ENCODE results near the gene FER.
A peak's percentile ranks its signal among the peaks of the same experiment; 100 is the strongest.
"Not testable (repeated sequence)": the region's sequence is repeated elsewhere in the genome, so short reads cannot be mapped to it uniquely, and the experiment has no call there.

FER gene

DNA sequence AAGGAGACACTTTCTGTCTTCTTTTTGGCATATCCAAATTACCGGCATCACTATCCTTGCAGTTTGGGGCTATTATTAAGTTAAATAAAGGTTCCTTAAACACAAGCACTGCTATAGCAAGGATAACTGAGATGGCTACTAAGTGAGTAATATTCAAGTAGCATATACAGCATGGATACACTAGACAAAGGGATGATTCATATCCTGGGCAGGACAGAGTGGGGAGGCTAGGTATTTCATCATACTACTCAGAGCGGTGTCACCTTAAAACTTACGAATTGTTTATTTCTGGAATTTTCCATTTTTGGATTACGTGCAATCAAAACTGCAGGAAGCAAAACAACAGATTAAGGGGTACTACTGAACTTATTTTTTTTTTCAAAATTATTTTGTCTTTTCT lies 54.1 kb downstream of the FER start:
- H3K27ac ChIP-seq (ENCODE audit: low read length) = no peak overlapping the region

DNA sequence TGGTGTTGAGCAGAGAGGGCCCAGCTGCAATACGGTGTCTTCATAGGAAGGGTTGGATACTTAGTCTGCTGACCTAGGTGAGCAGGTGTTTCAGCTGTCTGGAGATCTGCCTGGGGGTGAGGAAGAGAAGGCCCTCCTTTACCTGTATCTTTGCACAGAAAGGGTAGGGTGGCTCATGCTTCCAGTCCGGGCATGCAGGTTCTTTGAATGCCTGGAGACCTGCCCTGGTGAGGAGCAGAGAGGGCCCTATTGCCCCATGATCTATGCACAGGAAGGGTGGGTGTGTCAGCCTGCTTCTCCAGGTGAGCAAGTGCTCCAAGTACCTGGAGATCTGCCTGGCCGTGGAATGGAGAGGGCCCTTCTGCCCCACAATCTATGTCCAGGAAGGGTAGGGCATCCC lies 63.0 kb downstream of the FER start:
- no peak overlapping the region for H3K4me3 ChIP-seq (ENCODE audit: low read length)

More for the DNA sequence above, 54.1 kb downstream of the FER start:
- Histone ChIP-seq H3K27me3 (ENCODE audit: insufficient read depth, low read length) (no peaks in the 10 kb centered on the region), H3K4me3 (ENCODE audit: low read length) (no peak overlapping the region), H3K9ac (ENCODE audit: low read depth, low read length) (no peak overlapping the region), H3K9me3 (ENCODE audit: insufficient read depth, low read depth, low read length) (peaks cover 18% of the 10 kb centered on the region), H3K36me3 (ENCODE audit: insufficient read depth, low read depth, low read length) (no peaks in the 10 kb centered on the region), H3K4me1 (ENCODE audit: insufficient read depth, low read length) (no peaks in the 10 kb centered on the region)

DNA sequence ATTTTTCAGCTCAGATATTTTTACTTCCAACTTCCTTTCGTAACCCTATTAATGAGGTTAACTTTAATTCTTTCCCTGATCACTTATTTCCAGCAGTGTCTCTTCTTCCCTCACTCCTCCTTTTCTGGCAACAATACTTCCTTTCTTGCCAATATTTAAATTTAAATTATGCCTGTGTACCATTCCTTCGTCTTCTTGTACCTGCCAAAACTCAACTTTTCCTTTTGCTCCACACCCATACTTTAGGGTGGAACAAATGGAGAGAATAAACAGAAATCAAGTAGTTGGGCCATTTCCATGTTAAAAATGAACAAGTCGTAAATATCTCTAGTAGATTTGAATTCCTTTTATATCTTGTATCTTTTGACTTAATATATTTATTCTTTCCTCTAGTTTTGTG lies 66.0 kb downstream of the FER start:
- Histone ChIP-seq H3K9me3 (ENCODE audit: insufficient read depth, low read depth, low read length) (peaks cover 3% of the 10 kb centered on the region), H3K4me3 (ENCODE audit: low read length) (no peak overlapping the region), H3K9ac (ENCODE audit: low read depth, low read length) (0 out of 2 replicates have a peak overlapping the region, but pooled peaks have one; percentile 26), H3K4me1 (ENCODE audit: insufficient read depth, low read length) (no peaks in the 10 kb centered on the region), H3K27ac (ENCODE audit: low read length) (no peak overlapping the region), H3K36me3 (ENCODE audit: insufficient read depth, low read depth, low read length) (no peaks in the 10 kb centered on the region), H3K27me3 (ENCODE audit: insufficient read depth, low read length) (no peaks in the 10 kb centered on the region)

More for the DNA sequence above, 63.0 kb downstream of the FER start:
- Histone ChIP-seq H3K36me3 (ENCODE audit: insufficient read depth, low read depth, low read length) (no peaks in the 10 kb centered on the region), H3K9ac (ENCODE audit: low read depth, low read length) (no peak overlapping the region), H3K4me1 (ENCODE audit: insufficient read depth, low read length) (no peaks in the 10 kb centered on the region), H3K27ac (ENCODE audit: low read length) (no peak overlapping the region), H3K27me3 (ENCODE audit: insufficient read depth, low read length) (no peaks in the 10 kb centered on the region), H3K9me3 (ENCODE audit: insufficient read depth, low read depth, low read length) (peaks cover 4% of the 10 kb centered on the region)

DNA sequence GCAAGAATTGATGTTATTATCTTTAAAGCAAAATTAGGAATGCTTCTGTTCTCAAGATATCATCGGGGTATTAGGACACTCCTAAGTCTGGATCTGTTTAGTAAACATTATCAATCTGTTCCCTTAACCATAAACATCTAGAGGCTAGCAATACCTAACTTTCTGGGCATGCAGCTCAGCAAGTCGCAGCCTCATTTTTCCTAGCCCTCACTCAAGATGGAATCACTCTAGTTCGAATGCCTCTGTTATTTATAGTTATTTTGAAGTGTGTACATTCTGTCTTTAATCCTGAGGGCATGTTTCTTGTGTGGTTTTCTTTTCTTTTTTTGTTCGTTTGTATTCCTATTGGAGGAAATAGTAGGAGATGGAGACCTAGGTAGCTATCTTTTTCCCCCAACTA lies 66.9 kb downstream of the FER start:
- Histone ChIP-seq H3K36me3 (ENCODE audit: insufficient read depth, low read depth, low read length) (no peaks in the 10 kb centered on the region), H3K27me3 (ENCODE audit: insufficient read depth, low read length) (no peaks in the 10 kb centered on the region), H3K9me3 (ENCODE audit: insufficient read depth, low read depth, low read length) (peaks cover 3% of the 10 kb centered on the region), H3K9ac (ENCODE audit: low read depth, low read length) (no peak overlapping the region), H3K4me3 (ENCODE audit: low read length) (no peak overlapping the region), H3K27ac (ENCODE audit: low read length) (no peak overlapping the region), H3K4me1 (ENCODE audit: insufficient read depth, low read length) (no peaks in the 10 kb centered on the region)

DNA sequence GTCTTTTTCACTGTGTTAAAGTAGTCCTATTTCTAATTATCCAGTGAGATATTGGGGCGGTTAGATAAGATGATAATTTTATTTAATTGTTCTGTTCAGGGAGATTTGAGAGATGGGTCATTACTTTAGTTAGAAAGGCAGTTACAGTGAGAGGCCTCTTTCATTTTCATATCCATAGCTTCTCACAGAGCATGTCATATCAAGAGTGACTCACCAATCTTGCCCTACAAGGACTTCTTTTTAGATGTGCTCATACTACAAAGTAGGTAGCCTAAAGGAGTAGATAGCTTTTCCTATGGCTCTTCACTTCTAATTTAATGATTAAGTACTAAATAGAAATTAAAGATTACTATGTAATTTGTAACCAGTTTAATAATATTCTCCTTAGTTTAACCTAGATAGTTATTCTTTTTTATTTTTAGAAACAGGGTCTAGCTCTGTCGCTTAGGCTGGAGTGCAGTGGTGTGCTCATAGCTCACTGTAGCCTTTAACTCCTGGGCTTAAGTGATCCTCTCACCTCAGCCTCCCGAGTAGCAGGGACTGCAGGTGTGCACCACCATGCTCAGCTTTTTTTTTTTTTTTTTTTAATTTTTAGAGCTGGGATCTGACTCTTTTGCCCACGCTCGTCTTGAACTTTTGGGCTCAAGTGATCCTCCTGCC lies 71.0 kb downstream of the FER start:
- no peak overlapping the region for H3K9ac ChIP-seq (ENCODE audit: low read depth, low read length)
- no peak overlapping the region for H3K27ac ChIP-seq (ENCODE audit: low read length)
- H3K4me1 ChIP-seq (ENCODE audit: insufficient read depth, low read length) = no peaks in the 10 kb centered on the region
- no peak overlapping the region for H3K4me3 ChIP-seq (ENCODE audit: low read length)
- H3K27me3 ChIP-seq (ENCODE audit: insufficient read depth, low read length) = no peaks in the 10 kb centered on the region
- H3K9me3 ChIP-seq (ENCODE audit: insufficient read depth, low read depth, low read length) = no peaks in the 10 kb centered on the region
- no peaks in the 10 kb centered on the region for H3K36me3 ChIP-seq (ENCODE audit: insufficient read depth, low read depth, low read length)

DNA sequence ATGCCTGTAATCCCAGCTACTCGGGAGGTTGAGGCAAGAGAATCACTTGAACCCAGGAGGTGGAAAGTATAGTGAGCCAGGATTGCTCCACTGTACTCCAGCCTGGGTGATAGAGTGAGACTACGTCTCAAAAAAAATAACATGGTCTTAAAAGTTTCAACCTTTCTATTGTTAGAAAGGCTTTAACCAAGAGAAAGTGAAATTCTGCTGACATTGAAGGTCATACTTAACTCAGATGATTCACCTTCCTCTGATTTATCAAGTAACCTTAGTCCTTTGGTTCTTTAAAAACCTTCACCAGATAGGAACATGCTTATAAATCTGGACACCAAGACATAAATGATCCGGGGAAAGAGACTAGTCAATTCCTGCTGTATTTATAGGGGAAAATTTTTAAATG lies 73.3 kb downstream of the FER start:
- H3K9ac ChIP-seq (ENCODE audit: low read depth, low read length) = no peak overlapping the region

DNA sequence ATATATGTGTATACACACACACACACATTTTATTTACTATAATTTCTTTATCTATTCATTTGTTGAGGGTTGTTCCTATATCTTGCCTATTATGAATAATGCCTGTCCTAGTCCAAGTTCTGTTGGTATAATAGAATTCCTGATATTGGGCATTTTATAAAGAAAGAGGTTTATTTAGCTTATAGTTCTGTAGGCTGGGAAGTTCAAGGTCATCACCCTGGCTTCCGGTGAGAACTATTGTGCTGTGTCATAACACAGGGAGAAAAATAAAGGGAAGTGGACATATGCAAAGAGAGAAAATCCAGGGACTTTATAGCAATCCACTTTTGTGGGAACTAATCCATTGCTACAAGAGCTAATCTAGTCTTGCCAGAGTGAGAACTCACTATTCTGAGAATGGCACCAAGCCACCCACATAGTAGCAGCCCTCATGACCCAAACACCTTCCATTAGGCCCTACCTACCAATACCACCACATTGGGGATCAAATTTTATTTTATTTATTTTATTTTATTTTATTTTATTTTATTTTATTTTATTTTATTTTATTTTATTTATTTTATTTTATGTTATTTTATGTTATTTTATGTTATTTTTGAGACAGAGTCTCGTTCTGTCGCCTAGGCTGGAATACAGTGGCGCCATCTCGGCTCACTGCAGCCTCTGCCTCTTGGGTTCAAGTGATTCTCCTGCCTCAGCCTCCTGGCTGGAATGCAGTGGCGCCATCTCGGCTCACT lies 74.7 kb downstream of the FER start:
- no peaks in the 10 kb centered on the region for H3K4me1 ChIP-seq (ENCODE audit: insufficient read depth, low read length)
- H3K27ac ChIP-seq (ENCODE audit: low read length) = no peak overlapping the region
- no peak overlapping the region for H3K4me3 ChIP-seq (ENCODE audit: low read length)
- H3K27me3 ChIP-seq (ENCODE audit: insufficient read depth, low read length) = no peaks in the 10 kb centered on the region
- no peaks in the 10 kb centered on the region for H3K36me3 ChIP-seq (ENCODE audit: insufficient read depth, low read depth, low read length)
- no peak overlapping the region for H3K9ac ChIP-seq (ENCODE audit: low read depth, low read length)
- H3K9me3 ChIP-seq (ENCODE audit: insufficient read depth, low read depth, low read length) = no peaks in the 10 kb centered on the region

More for the DNA sequence above, 73.3 kb downstream of the FER start:
- no peak overlapping the region for H3K4me3 ChIP-seq (ENCODE audit: low read length)
- no peaks in the 10 kb centered on the region for H3K27me3 ChIP-seq (ENCODE audit: insufficient read depth, low read length)
- no peaks in the 10 kb centered on the region for H3K4me1 ChIP-seq (ENCODE audit: insufficient read depth, low read length)
- H3K9me3 ChIP-seq (ENCODE audit: insufficient read depth, low read depth, low read length) = no peaks in the 10 kb centered on the region
- H3K27ac ChIP-seq (ENCODE audit: low read length) = no peak overlapping the region
- H3K36me3 ChIP-seq (ENCODE audit: insufficient read depth, low read depth, low read length) = no peaks in the 10 kb centered on the region

DNA sequence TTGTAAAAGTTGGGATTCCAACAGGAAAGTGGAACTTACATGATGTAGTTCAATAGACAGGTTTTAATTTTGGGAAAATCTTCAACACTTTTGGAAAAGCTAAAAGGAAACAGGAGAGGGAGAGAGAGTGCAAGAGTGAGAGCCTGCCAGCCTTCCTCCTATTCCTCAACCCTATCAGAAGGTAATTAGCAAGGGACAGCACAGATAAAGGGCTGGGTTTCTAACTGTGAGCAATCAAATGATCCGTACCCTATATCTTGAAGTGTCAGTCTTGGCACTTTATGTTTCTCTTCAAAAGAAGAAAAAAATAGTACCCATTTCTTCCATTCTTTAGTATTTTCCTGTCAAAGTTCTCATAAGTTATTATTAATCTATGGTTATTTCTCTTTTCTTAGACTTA lies 79.4 kb downstream of the FER start:
- Histone ChIP-seq H3K9ac (ENCODE audit: low read depth, low read length) (no peak overlapping the region), H3K36me3 (ENCODE audit: insufficient read depth, low read depth, low read length) (no peaks in the 10 kb centered on the region), H3K4me3 (ENCODE audit: low read length) (no peak overlapping the region), H3K9me3 (ENCODE audit: insufficient read depth, low read depth, low read length) (no peaks in the 10 kb centered on the region), H3K27ac (ENCODE audit: low read length) (no peak overlapping the region), H3K27me3 (ENCODE audit: insufficient read depth, low read length) (no peaks in the 10 kb centered on the region), H3K4me1 (ENCODE audit: insufficient read depth, low read length) (peaks cover 6% of the 10 kb centered on the region; the same call in 1 of the 2 replicates)

DNA sequence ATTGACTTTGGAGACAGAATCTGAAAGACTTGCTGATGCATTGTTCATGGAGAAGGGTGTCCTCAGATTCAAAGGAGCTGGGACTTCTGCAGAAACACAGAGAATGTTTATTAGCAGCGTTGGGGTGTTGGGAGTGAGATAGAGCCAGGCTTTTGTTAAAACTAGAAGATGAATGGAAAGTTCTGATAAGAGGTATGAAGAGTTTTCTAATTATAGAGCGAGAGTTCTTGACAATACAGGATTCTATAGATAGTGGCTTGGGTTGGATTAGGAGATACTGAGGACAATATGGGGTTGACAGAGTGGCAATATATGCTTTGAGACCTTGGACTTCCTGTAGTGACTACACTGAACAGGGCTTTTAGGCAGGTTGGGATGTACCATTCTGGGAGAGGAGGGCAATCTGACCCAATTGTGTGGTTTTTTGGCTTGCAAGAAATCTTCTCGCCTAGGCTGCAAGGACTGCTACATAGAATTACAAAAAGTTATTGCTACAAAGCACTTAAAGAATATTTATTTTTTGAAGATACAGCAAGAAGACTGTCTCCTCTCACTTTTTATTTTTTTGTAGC lies 83.1 kb downstream of the FER start:
- no peak overlapping the region for H3K4me3 ChIP-seq (ENCODE audit: low read length)
- no peaks in the 10 kb centered on the region for H3K36me3 ChIP-seq (ENCODE audit: insufficient read depth, low read depth, low read length)
- H3K9ac ChIP-seq (ENCODE audit: low read depth, low read length) = no peak overlapping the region
- H3K27ac ChIP-seq (ENCODE audit: low read length) = no peak overlapping the region
- H3K27me3 ChIP-seq (ENCODE audit: insufficient read depth, low read length) = no peaks in the 10 kb centered on the region
- peaks cover 7% of the 10 kb centered on the region; the same call in 1 of the 2 replicates for H3K4me1 ChIP-seq (ENCODE audit: insufficient read depth, low read length)
- no peaks in the 10 kb centered on the region for H3K9me3 ChIP-seq (ENCODE audit: insufficient read depth, low read depth, low read length)

DNA sequence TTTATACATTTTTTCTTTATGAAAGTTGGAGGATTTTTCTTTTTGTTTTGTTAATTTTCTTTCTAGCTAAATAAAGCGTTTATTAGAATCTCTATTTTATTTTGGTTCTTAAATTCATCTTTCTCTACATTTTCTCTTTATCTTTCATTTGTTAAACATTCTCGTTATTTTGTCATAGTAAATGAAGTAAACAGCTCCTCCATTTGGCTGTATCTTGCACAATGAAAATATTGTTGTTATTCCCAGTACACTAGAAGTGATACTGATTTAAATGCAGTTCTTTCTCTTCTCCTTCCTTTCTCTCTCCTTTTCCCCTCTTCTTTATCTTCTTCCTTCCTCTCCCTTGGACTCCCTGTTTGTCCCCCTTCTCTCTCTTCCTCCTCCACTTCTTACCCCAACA lies 88.8 kb downstream of the FER start:
- no peak overlapping the region for H3K9ac ChIP-seq (ENCODE audit: low read depth, low read length)
- H3K4me1 ChIP-seq (ENCODE audit: insufficient read depth, low read length) = peaks cover 13% of the 10 kb centered on the region
- H3K27me3 ChIP-seq (ENCODE audit: insufficient read depth, low read length) = no peaks in the 10 kb centered on the region
- no peak overlapping the region for H3K27ac ChIP-seq (ENCODE audit: low read length)
- no peaks in the 10 kb centered on the region for H3K36me3 ChIP-seq (ENCODE audit: insufficient read depth, low read depth, low read length)
- no peaks in the 10 kb centered on the region for H3K9me3 ChIP-seq (ENCODE audit: insufficient read depth, low read depth, low read length)
- no peak overlapping the region for H3K4me3 ChIP-seq (ENCODE audit: low read length)

DNA sequence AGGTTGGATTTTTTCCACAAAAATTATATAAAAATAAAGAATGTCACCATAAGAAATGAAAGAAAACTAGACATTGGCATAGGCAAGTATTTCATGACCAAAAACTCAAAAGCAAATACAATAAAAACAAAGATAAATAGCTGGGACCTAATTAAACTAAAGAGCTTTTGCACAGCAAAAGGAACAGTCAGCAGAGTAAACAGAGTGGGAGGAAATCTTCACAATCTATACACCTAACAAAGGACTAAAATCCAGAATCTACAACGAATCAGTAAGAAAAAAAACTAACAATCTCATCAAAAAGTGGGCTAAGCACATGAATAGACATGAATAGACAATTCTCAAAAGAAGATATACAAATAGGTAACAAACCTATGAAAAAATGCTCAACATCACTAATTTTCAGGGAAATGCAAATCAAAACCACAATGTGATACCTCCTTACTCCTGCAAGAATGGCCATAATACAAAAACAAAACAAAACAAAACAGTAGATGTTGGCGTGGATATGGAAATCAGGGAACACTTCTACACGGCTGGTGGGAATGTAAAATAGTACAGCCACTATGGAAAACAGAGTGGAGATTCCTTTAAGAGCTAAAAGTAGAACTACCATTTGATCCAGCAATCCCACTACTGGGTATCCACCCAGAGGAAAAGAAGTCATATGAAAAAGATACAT lies 94.7 kb downstream of the FER start:
- H3K4me3 ChIP-seq (ENCODE audit: low read length); H3K27ac ChIP-seq (ENCODE audit: low read length); H3K9me3 ChIP-seq (ENCODE audit: insufficient read depth, low read depth, low read length); H3K27me3 ChIP-seq (ENCODE audit: insufficient read depth, low read length); H3K4me1 ChIP-seq (ENCODE audit: insufficient read depth, low read length); H3K36me3 ChIP-seq (ENCODE audit: insufficient read depth, low read depth, low read length); H3K9ac ChIP-seq (ENCODE audit: low read depth, low read length): not testable (repeated sequence)

Data from iPS-20b (cell line).